Measurements from ENCODE around the gene CSTF2.

Gene CSTF2

DNA sequence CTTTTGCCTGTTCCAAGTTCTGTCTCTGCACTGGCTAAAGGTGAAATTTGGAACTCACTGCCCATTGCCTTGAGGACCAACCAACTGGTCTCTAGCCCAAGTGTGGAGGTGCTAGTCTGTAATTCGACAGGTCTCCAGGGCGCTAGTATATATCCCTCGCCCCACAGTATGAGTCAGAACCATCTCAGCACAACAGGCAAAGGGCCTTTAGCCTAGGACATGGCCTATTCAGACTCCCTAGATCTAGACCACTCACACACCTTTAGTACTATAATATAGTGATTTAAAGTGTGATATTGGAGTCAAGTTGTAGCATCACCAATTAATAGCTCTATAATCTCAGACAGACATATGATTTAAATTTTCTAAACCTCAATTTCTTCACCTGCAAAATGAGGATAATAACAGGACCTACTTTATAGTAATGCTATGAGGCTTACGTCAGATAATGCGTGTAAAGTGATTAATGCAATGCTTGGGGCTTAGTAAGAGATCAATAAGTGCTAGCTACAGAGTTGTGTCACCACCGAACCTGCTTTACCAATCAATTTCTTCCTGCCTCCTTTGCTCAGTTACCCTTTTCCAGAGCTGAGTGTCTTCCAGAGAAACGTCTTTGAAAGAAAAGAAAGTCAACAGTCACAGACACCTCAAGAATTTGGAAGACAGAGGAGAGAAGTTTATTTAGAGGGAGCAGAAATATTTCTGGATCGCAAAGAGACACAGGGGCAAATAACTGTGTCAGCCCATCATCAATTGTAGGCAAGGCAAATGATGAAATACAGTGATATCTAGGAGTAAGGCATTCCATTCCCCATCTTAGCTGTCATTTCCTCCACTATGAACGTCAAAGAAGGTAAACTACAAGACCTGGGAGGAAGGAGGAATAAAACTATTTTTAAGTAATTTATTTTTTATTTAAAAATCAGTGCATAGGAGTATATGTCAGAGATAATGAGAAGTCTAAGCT is 51.7 kb downstream of the CSTF2 start:
- DNase-seq: peak; percentile 19

DNA sequence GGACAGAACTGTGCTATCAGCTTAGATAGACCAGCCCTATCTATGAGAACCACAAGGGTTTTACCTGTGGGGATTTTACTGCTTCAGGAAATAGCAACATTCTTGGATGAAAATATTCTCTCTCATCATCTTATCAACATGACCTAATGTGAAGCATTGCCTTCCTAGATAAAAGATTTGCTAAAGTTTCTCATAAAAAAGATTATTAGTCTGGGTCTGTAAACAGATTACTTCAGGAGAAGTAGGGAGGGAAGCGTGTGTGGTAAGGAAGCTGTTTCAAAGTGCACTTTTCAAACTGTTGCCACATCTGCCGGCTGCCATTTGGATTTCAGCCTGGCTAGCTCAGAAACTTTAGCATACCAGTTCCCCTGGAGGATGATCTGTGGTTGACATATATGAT is 54.1 kb downstream of the CSTF2 start, which contains the start of gene NOX1:
NOX1 (minus strand) TSS at position 35 of the 400 bp plus-strand sequence. CDS start 220 bp downstream, outside the sequence.
- peak; percentile 7 for DNase-seq

DNA sequence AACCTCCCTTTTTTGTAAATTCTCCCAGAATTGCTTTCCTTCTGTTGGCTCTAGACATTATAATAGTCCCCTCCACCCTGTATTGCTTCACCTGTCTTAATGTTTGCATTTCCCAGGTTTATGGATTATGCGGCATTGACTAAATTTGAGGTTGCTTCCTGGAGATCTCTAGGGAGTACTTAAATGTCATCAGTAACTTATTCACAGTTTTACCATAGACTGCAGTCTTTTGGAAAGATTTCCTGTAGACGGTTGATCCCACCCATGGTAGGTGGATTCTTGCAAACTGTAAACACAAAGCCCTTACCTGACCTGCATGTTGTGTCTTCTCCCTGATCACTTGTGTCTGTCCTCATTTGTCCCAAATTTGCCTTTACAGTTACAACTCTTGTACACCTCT is 60.2 kb downstream of the CSTF2 start:
- peak; percentile 58 for DNase-seq

DNA sequence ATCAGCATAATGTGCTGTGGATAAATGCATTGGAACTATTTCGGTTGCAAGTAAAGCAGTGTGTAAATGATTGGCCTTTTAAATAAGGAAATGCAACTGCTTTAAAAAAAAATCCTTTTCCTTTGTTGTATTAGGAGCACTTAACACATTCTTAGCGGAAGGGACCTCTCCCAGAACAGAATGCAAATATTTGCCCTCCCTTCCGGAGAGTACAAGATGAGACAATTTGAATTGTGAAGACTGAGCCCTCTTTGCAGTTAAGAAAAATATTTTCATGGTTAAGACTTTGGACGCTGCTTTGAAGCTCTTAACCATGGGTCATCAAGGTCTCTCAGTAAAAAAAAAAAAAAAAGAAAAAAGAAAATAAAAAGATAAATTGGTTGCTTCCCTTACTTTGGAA is 63.5 kb downstream of the CSTF2 start:
- DNase-seq: peak; percentile 61

Data from DMS53 (cell line).